Measurements from ENCODE around the gene YAF2. TPM values are rescaled to one million over a fixed set of nuclear protein-coding genes. Genes with fewer than 3 reads are reported as not detected.

Gene YAF2
- total and polyA plus RNA-seq, 2 experiments from 2014 or later, result 1.0 TPM

DNA sequence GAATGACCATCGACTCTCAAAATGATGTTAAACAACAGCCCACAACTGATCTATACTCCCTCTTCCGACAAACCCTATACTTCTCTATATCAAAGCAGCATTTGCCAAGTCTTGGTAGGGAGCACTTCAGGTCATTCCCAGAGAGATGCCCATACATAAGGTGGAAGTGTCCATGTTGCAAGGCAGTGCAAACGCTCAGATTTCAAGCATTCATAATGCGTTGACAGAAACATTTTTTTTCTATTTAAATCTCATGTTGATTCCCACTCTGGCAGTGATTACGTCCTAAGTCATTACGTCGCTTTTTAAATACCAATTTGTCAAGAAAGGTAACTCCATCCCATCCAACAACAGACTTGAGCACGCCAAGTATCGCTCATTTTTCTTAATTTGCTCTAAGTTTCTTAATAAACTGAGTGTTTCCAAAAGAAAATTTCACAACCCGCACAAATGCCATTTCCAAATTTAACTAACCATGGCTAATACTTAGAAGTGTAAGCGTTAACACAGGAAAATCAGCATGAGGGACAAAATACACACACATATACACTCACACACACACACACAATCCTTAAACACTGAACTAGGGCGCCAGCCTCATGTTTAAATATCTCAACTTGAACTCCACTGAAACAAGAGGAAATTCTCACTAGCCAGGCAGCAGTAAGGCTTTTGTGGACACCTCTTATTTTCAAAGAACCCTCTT is 94.4 kb downstream of the YAF2 start (continued):
- TF ChIP-seq, protein P1, sequence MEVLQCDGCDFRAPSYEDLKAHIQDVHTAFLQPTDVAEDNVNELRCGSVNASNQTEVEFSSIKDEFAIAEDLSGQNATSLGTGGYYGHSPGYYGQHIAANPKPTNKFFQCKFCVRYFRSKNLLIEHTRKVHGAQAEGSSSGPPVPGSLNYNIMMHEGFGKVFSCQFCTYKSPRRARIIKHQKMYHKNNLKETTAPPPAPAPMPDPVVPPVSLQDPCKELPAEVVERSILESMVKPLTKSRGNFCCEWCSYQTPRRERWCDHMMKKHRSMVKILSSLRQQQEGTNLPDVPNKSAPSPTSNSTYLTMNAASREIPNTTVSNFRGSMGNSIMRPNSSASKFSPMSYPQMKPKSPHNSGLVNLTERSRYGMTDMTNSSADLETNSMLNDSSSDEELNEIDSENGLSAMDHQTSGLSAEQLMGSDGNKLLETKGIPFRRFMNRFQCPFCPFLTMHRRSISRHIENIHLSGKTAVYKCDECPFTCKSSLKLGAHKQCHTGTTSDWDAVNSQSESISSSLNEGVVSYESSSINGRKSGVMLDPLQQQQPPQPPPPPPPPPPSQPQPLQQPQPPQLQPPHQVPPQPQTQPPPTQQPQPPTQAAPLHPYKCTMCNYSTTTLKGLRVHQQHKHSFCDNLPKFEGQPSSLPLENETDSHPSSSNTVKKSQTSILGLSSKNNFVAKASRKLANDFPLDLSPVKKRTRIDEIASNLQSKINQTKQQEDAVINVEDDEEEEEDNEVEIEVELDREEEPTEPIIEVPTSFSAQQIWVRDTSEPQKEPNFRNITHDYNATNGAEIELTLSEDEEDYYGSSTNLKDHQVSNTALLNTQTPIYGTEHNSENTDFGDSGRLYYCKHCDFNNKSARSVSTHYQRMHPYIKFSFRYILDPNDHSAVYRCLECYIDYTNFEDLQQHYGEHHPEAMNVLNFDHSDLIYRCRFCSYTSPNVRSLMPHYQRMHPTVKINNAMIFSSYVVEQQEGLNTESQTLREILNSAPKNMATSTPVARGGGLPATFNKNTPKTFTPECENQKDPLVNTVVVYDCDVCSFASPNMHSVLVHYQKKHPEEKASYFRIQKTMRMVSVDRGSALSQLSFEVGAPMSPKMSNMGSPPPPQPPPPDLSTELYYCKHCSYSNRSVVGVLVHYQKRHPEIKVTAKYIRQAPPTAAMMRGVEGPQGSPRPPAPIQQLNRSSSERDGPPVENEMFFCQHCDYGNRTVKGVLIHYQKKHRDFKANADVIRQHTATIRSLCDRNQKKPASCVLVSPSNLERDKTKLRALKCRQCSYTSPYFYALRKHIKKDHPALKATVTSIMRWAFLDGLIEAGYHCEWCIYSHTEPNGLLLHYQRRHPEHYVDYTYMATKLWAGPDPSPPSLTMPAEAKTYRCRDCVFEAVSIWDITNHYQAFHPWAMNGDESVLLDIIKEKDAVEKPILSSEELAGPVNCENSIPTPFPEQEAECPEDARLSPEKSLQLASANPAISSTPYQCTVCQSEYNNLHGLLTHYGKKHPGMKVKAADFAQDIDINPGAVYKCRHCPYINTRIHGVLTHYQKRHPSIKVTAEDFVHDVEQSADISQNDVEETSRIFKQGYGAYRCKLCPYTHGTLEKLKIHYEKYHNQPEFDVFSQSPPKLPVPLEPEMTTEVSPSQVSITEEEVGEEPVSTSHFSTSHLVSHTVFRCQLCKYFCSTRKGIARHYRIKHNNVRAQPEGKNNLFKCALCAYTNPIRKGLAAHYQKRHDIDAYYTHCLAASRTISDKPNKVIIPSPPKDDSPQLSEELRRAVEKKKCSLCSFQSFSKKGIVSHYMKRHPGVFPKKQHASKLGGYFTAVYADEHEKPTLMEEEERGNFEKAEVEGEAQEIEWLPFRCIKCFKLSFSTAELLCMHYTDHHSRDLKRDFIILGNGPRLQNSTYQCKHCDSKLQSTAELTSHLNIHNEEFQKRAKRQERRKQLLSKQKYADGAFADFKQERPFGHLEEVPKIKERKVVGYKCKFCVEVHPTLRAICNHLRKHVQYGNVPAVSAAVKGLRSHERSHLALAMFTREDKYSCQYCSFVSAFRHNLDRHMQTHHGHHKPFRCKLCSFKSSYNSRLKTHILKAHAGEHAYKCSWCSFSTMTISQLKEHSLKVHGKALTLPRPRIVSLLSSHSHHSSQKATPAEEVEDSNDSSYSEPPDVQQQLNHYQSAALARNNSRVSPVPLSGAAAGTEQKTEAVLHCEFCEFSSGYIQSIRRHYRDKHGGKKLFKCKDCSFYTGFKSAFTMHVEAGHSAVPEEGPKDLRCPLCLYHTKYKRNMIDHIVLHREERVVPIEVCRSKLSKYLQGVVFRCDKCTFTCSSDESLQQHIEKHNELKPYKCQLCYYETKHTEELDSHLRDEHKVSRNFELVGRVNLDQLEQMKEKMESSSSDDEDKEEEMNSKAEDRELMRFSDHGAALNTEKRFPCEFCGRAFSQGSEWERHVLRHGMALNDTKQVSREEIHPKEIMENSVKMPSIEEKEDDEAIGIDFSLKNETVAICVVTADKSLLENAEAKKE (CRISPR knock-in tag; IDR thresholded peaks at IDR 0.05), result no peak
- TF ChIP-seq CREB1 (CRISPR knock-in tag; IDR thresholded peaks at IDR 0.05; ENCODE audit: low read depth), result no peak
- no peak for TF ChIP-seq STAT1 (IDR thresholded peaks at IDR 0.05; ENCODE audit: unreplicated experiment)
- no peak for TF ChIP-seq EZH2phosphoT487 (IDR thresholded peaks at IDR 0.05; ENCODE audit: unreplicated experiment)
- no peak for TF ChIP-seq JUNB (IDR thresholded peaks at IDR 0.05; ENCODE audit: unreplicated experiment)
- TF ChIP-seq EZH2 (IDR thresholded peaks at IDR 0.05; ENCODE audit: low read depth, unreplicated experiment), result no peak
- TF ChIP-seq, protein P2, sequence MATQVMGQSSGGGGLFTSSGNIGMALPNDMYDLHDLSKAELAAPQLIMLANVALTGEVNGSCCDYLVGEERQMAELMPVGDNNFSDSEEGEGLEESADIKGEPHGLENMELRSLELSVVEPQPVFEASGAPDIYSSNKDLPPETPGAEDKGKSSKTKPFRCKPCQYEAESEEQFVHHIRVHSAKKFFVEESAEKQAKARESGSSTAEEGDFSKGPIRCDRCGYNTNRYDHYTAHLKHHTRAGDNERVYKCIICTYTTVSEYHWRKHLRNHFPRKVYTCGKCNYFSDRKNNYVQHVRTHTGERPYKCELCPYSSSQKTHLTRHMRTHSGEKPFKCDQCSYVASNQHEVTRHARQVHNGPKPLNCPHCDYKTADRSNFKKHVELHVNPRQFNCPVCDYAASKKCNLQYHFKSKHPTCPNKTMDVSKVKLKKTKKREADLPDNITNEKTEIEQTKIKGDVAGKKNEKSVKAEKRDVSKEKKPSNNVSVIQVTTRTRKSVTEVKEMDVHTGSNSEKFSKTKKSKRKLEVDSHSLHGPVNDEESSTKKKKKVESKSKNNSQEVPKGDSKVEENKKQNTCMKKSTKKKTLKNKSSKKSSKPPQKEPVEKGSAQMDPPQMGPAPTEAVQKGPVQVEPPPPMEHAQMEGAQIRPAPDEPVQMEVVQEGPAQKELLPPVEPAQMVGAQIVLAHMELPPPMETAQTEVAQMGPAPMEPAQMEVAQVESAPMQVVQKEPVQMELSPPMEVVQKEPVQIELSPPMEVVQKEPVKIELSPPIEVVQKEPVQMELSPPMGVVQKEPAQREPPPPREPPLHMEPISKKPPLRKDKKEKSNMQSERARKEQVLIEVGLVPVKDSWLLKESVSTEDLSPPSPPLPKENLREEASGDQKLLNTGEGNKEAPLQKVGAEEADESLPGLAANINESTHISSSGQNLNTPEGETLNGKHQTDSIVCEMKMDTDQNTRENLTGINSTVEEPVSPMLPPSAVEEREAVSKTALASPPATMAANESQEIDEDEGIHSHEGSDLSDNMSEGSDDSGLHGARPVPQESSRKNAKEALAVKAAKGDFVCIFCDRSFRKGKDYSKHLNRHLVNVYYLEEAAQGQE (IDR thresholded peaks at IDR 0.05; ENCODE audit: unreplicated experiment), result no peak
